Measurements from ENCODE around the gene WDR93. TPM values are rescaled to one million over a fixed set of nuclear protein-coding genes. Genes with fewer than 3 reads are reported as not detected.

The WDR93 gene
- total RNA-seq, 1 donor from 2014 or later, result not detected

GRCh38 chr15:89665449-89666181 lies 25.0 kb upstream of the WDR93 start:
- TF ChIP-seq, protein P1, sequence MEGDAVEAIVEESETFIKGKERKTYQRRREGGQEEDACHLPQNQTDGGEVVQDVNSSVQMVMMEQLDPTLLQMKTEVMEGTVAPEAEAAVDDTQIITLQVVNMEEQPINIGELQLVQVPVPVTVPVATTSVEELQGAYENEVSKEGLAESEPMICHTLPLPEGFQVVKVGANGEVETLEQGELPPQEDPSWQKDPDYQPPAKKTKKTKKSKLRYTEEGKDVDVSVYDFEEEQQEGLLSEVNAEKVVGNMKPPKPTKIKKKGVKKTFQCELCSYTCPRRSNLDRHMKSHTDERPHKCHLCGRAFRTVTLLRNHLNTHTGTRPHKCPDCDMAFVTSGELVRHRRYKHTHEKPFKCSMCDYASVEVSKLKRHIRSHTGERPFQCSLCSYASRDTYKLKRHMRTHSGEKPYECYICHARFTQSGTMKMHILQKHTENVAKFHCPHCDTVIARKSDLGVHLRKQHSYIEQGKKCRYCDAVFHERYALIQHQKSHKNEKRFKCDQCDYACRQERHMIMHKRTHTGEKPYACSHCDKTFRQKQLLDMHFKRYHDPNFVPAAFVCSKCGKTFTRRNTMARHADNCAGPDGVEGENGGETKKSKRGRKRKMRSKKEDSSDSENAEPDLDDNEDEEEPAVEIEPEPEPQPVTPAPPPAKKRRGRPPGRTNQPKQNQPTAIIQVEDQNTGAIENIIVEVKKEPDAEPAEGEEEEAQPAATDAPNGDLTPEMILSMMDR (IDR thresholded peaks at IDR 0.05; ENCODE audit: insufficient read depth, low read length, severe bottlenecking), result no peak
- FAIRE-seq, result no peak
- peak; percentile 36 for DNase-seq (ENCODE audit: low read depth)
- H3K36me3 ChIP-seq (ENCODE audit: control insufficient read depth, insufficient read depth, low read length), result no peaks in the 10 kb centered on the region
- H3K4me3 ChIP-seq (ENCODE audit: low read depth, low read length), result peak overlapping the region; percentile 35
- H3K27me3 ChIP-seq (ENCODE audit: control insufficient read depth, insufficient read depth, low read length), result no peaks in the 10 kb centered on the region

- no peak overlapping the region for H3K4me3 ChIP-seq (ENCODE audit: low read depth, low read length)
- DNase-seq (ENCODE audit: low read depth), result no peak
- no peaks in the 10 kb centered on the region for H3K27me3 ChIP-seq (ENCODE audit: control insufficient read depth, insufficient read depth, low read length)
Measured at GRCh38 chr15:89666184-89666857, 24.3 kb upstream of the WDR93 start.

GRCh38 chr15:89666858-89667705 lies 23.5 kb upstream of the WDR93 start:
- FAIRE-seq (no peak), DNase-seq (ENCODE audit: low read depth) (no peak)
- H3K36me3 ChIP-seq (ENCODE audit: control insufficient read depth, insufficient read depth, low read length), result no peaks in the 10 kb centered on the region
- TF ChIP-seq, protein P1 (IDR thresholded peaks at IDR 0.05; ENCODE audit: insufficient read depth, low read length, severe bottlenecking), result no peak
- H3K27me3 ChIP-seq (ENCODE audit: control insufficient read depth, insufficient read depth, low read length), result no peaks in the 10 kb centered on the region
- no peak overlapping the region for H3K4me3 ChIP-seq (ENCODE audit: low read depth, low read length)

More at GRCh38 chr15:89666184-89666857, 24.3 kb upstream of the WDR93 start:
- no peaks in the 10 kb centered on the region for H3K36me3 ChIP-seq (ENCODE audit: control insufficient read depth, insufficient read depth, low read length)
- TF ChIP-seq, protein P1 (IDR thresholded peaks at IDR 0.05; ENCODE audit: insufficient read depth, low read length, severe bottlenecking), result no peak
- no peak for FAIRE-seq

DNA sequence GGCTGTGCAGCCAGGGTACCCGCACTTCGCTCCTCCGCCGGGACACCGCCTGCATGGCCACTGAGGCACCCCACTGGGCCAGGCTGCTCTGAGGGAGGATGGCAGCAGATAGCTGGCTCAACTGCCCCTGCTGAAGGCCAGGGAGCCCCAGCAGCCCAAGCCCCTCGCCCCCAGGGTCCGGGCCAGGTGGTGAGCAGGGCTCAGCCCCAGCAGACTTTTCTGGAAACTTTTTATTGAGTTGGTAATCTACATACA lies 23.0 kb upstream of the WDR93 start:
- FAIRE-seq (no peak), DNase-seq (ENCODE audit: low read depth) (no peak)
- H3K36me3 ChIP-seq (ENCODE audit: control insufficient read depth, insufficient read depth, low read length), result no peaks in the 10 kb centered on the region
- H3K27me3 ChIP-seq (ENCODE audit: control insufficient read depth, insufficient read depth, low read length), result no peaks in the 10 kb centered on the region
- TF ChIP-seq, protein P1 (IDR thresholded peaks at IDR 0.05; ENCODE audit: insufficient read depth, low read length, severe bottlenecking), result no peak
- no peak overlapping the region for H3K4me3 ChIP-seq (ENCODE audit: low read depth, low read length)

DNA sequence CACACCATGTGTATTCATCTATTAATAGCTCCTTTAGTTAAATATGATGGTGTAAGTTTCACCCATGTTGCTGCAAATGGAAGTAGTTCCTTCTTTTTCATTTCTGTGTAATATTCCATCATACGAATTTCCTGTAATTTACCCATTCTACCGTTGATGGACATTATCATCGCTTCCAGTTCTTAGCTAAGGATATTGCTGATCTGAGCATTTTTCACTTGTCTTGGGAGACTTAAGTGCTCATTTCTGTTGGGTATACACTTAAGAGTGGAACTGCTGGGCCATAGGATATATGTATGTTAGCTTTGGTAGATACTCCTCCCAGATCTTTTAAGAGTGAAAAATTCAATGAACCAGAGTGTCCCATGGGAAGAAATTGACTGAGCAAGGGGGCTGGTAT lies 22.4 kb upstream of the WDR93 start:
- DNase-seq (ENCODE audit: low read depth), result no peak
- Histone ChIP-seq H3K36me3 (ENCODE audit: control insufficient read depth, insufficient read depth, low read length) (no peaks in the 10 kb centered on the region), H3K27me3 (ENCODE audit: control insufficient read depth, insufficient read depth, low read length) (no peaks in the 10 kb centered on the region), H3K4me3 (ENCODE audit: low read depth, low read length) (no peak overlapping the region)
- FAIRE-seq, result no peak
- TF ChIP-seq, protein P1 (IDR thresholded peaks at IDR 0.05; ENCODE audit: insufficient read depth, low read length, severe bottlenecking), result no peak

All from bronchial epithelial cell (primary cell).